Common myeloid progenitor, CD34-positive (primary cell): Measurements from ENCODE around the gene RGS18.
A peak's percentile ranks its signal among the peaks of the same experiment; 100 is the strongest.
"Not testable (repeated sequence)": the region's sequence is repeated elsewhere in the genome, so short reads cannot be mapped to it uniquely, and the experiment has no call there.

Experiments
- CTCF ChIA-PET: fragments of 350-600 bp; sonication (Branson Sonifier 250); formaldehyde crosslinking; loops from one replicate; lab custom pipeline; 2021; ENCODE audit warnings: antibody characterized with exemption; lab: Charles Lee
- POLR2A ChIA-PET: fragments of 350-600 bp; sonication (Branson Sonifier 250); formaldehyde crosslinking; loops from one replicate; lab custom pipeline; 2021; ENCODE audit warnings: antibody characterized with exemption; lab: Charles Lee
- DNase-seq, 3 donors: peaks; one replicate each; pipeline versions ENCODE4 v3.0.0 to v3.0.0-alpha.2; 2013
- H3K27ac ChIP-seq, 2 experiments: 1 replicate in 1 of 2; 2 replicates in 1 of 2; pipeline ENCODE4 v1.7.0; 2013; ENCODE audit warnings: inconsistent platforms in 2 of 2, low read length in 2 of 2, mild to moderate bottlenecking in 2 of 2, low read depth in 1 of 2, moderate library complexity in 1 of 2; ENCODE audit not compliant: severe bottlenecking in 2 of 2, insufficient read depth in 1 of 2, poor library complexity in 1 of 2
- H3K27me3 ChIP-seq, 5 experiments: replicated peaks in 2 of 5; 1 replicate in 3 of 5; 2 replicates in 2 of 5; pipeline versions ENCODE4 v1.6.1 to v1.7.0; 2013; ENCODE audit warnings: low read length in 4 of 5, mild to moderate bottlenecking in 2 of 5, moderate library complexity in 2 of 5, inconsistent platforms in 1 of 5; ENCODE audit not compliant: insufficient read depth in 5 of 5, control insufficient read depth in 4 of 5
- H3K36me3 ChIP-seq, 4 experiments: 1 replicate in 2 of 4; 2 replicates in 2 of 4; pipeline versions ENCODE4 v1.6.1 to v1.7.0; 2013; ENCODE audit warnings: low read length in 3 of 4, control low read depth in 1 of 4, mild to moderate bottlenecking in 1 of 4; ENCODE audit not compliant: control insufficient read depth in 4 of 4, insufficient read depth in 4 of 4
- H3K4me1 ChIP-seq, 4 experiments: 1 replicate in 3 of 4; 2 replicates in 1 of 4; pipeline versions ENCODE4 v1.6.1 to v1.7.1; 2013; ENCODE audit warnings: low read length in 3 of 4, mild to moderate bottlenecking in 3 of 4, control low read depth in 1 of 4, inconsistent platforms in 1 of 4, moderate library complexity in 1 of 4; ENCODE audit not compliant: control insufficient read depth in 4 of 4, insufficient read depth in 4 of 4; ENCODE audit errors: control extremely low read depth in 1 of 4
- H3K4me3 ChIP-seq, 7 experiments: 1 replicate in 4 of 7; 2 replicates in 3 of 7; pipeline versions ENCODE4 v1.5.1 to v1.7.0; 2013; ENCODE audit warnings: mild to moderate bottlenecking in 7 of 7, low read length in 6 of 7, moderate library complexity in 6 of 7, inconsistent platforms in 2 of 7, low read depth in 2 of 7, control low read depth in 1 of 7; ENCODE audit not compliant: insufficient read depth in 4 of 7, control insufficient read depth in 1 of 7; ENCODE audit errors: extremely low read depth in 1 of 7
- H3K9me3 ChIP-seq, 5 experiments: 1 replicate in 4 of 5; 2 replicates in 1 of 5; pipeline versions ENCODE4 v1.6.1 to v1.7.1; 2013; ENCODE audit warnings: low read length in 4 of 5, mild to moderate bottlenecking in 2 of 5, inconsistent platforms in 1 of 5, low read depth in 1 of 5, moderate library complexity in 1 of 5; ENCODE audit not compliant: control insufficient read depth in 4 of 5, insufficient read depth in 2 of 5; ENCODE audit errors: control extremely low read depth in 1 of 5
- WGBS: methylation state at CpG from one replicate; pipeline ENCODE4 v1.1.5; 2013; ENCODE audit not compliant: insufficient coverage; 5-methylcytosine and 5-hydroxymethylcytosine counted together

RGS18 gene

DNA sequence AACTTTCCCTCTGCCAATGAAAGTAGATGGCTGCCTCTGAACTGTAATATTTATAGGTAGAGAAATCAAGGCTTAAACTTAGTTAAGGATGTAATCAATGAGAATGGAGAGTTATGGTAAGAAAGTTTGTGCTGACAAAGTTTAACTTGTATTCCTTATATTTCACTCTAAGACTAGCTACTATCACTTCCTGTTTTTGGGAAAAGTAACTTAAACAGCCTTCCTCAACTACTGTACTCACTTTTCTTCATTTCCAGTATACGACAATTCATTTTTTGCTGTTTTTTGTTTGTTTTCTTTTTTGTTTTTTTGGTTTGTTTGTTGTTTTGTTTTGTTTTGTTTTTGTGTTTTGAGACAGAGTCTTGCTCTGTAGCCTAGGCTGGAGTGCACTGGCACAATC, 3.7 kb downstream of the RGS18 start:
- peaks cover 0 to 31% (median under 1%) of the 10 kb centered on the region in 4 experiments for H3K36me3 ChIP-seq
- no peak overlapping the region for H3K27ac ChIP-seq
- ChIA-PET POLR2A (no interaction called here), CTCF (interaction anchor here (4.0 kb wide), 1 partner anchor 8 kb away, joined by 13 read pairs; no protein-coding TSS in a partner anchor)
- WGBS: no CpG with 5 or more reads among the region's 1 CpG
- peaks cover 0 to 1% (median 0%) of the 10 kb centered on the region in 5 experiments for H3K9me3 ChIP-seq
- H3K4me3 ChIP-seq: peak overlapping the region in 2 of 7 experiments; percentile 7 to 24
- H3K4me1 ChIP-seq: peaks cover 14 to 49% (median 26%) of the 10 kb centered on the region in 4 experiments
- no peaks in the 10 kb centered on the region for H3K27me3 ChIP-seq
- no peak for DNase-seq

DNA sequence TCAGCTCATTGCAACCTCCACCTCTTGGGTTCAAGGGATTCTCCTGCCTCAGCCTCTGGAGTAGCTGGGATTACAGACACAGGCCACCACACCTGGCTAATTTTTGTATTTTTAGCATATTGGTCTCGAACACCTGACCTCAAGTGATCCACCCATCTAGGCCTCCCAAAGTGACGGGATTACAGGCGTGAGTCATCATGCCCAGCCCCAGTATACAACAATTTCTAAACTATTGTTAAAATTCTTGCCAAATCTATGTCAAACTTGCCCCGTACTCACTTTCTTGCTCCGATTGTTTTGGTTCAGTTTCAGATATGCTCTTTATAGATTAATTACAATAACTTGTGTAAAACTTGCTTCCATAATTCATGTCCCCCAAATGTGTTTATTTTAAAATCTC, 4.1 kb downstream of the RGS18 start:
- peaks cover 14 to 49% (median 26%) of the 10 kb centered on the region in 4 experiments for H3K4me1 ChIP-seq
- 96% methylated on average over 3 of the region's 5 CpGs for WGBS
- H3K4me3 ChIP-seq: peak overlapping the region in 1 of 7 experiments; percentile 7
- H3K27ac ChIP-seq: peak overlapping the region in 1 of 2 experiments; percentile 9
- H3K27me3 ChIP-seq: no peaks in the 10 kb centered on the region
- H3K36me3 ChIP-seq: peaks cover 0 to 31% (median under 1%) of the 10 kb centered on the region in 4 experiments
- H3K9me3 ChIP-seq: peaks cover 0 to 1% (median 0%) of the 10 kb centered on the region in 5 experiments
- ChIA-PET POLR2A (no interaction called here), CTCF (interaction anchor here (4.0 kb wide), 1 partner anchor 8 kb away, joined by 13 read pairs; no protein-coding TSS in a partner anchor)
- no peak for DNase-seq

DNA sequence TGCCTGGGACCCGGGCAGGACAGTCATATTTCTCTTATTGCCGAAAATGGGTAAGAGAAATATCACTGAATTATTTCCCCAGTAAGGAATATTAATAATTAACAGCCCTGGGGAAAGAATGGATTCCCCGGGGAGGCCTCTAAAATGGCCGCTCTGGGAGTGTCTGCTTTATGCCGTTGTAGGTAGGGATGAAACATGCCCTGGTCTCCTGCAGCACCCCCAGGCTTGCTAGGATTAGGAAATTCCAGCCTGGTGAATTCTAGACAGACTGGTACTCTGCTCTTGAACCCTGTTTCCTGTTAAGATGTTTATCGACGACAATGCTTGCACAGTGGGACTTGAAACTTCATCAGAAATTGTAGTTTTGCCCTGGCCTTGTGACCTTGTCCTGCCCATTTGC, 6.7 kb downstream of the RGS18 start:
- H3K4me1 ChIP-seq: peaks cover 15 to 54% (median 39%) of the 10 kb centered on the region in 4 experiments
- CTCF ChIA-PET: not testable (repeated sequence)

DNA sequence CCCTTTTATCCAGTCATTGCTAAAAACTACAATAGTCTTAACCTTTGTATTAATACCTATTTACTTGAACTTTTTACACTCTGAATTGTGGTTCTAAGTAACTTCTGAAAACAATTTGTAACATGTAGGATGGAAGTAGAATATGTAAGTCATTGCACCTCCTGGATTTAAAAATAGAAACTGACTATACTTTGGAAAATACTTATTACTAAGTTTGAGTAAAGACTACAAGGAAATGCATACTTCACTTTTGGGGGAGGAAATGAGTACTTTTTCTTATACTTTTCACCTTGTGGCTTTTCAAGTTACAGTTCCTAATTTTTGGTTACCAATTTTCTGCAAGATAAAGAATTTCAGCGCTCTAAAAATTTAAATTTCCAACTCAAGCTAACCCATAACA, 8.7 kb downstream of the RGS18 start:
- Histone ChIP-seq H3K27me3 (no peaks in the 10 kb centered on the region), H3K36me3 (peaks cover 0 to 23% (median under 1%) of the 10 kb centered on the region in 4 experiments), H3K4me1 (peaks cover 29 to 58% (median 44%) of the 10 kb centered on the region in 4 experiments), H3K4me3 (no peak overlapping the region), H3K9me3 (peaks cover 0 to 1% (median 0%) of the 10 kb centered on the region in 5 experiments), H3K27ac (no peak overlapping the region)
- ChIA-PET CTCF (no interaction called here), POLR2A (no interaction called here)
- 55% methylated on average over 1 of the region's 1 CpG for WGBS
- peak in 1 of 3 donors; percentile 28 for DNase-seq

More for the DNA sequence above, 6.7 kb downstream of the RGS18 start:
- H3K27me3 ChIP-seq, H3K4me3 ChIP-seq, H3K27ac ChIP-seq, POLR2A ChIA-PET, H3K9me3 ChIP-seq, DNase-seq: not testable (repeated sequence)
- H3K36me3 ChIP-seq: peaks cover 0 to 31% (median under 1%) of the 10 kb centered on the region in 4 experiments
- 91% methylated on average over 5 of the region's 7 CpGs for WGBS

DNA sequence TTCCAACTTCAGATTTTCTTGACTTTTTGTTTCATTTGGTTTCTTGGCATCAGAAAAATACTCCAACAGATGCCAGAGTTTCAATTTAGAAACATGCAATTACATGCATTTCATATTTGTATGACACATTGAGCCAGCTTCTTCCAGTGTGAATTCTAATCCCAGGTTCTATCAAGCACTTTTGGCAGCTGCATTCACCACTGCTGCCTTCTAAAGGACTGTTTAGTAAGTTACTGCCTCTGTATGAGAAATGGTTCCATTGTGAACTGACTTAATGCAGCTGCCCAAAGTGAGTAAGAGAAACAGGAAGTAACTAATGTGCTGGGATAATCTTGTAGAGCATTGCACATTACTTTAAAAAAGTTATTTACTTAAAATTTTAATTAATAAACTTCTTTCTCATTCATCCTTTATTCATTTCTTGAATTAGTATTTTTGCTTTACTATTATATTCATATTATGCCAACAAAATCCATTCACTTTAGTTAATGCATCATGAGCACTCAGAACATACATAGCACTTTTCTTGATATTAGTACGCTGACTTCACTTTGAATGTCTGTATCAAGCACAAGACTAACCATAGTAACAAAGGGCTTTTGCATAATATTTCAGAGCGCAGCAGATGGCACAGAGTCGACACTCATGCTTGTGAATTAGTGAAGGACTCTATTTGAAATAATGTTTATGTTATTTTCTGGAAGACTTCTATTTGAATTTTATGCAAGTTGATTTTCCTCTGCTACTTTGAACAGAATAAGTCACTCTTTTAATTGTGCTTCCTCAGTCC, 9.8 kb downstream of the RGS18 start:
- Histone ChIP-seq H3K4me1 (peaks cover 29 to 61% (median 45%) of the 10 kb centered on the region in 4 experiments), H3K9me3 (peaks cover 0 to 1% (median 0%) of the 10 kb centered on the region in 5 experiments), H3K27me3 (no peaks in the 10 kb centered on the region), H3K27ac (no peak overlapping the region), H3K4me3 (peak overlapping the region in 1 of 7 experiments; percentile 7), H3K36me3 (peaks cover 0 to 19% (median under 1%) of the 10 kb centered on the region in 4 experiments)
- POLR2A ChIA-PET: no interaction called here
- CTCF ChIA-PET: no interaction called here
- DNase-seq: peak in 2 of 3 donors; percentile 65 to 80
- no CpG with 5 or more reads among the region's 3 CpGs for WGBS

DNA sequence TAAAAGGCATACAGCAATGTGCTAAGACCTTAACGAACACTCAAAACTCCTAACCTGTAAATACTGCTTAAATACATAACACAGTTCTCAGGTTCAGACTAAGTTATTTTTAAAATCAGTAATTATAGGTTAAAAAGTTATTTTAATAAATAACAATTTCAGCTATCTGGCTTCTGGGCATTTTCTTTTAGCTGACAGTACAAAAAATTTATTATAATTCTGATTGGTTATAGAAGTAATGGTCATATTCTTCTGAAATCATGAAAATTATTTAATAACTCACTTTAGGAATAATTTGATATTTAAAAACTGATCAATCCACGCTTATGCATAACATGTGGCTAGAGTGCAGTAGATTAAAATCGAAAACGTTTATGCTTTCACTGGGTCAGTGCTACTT, 10.7 kb downstream of the RGS18 start:
- Histone ChIP-seq H3K4me3 (peak overlapping the region in 1 of 7 experiments; percentile 10), H3K9me3 (peaks cover 0 to 1% (median 0%) of the 10 kb centered on the region in 5 experiments), H3K4me1 (peaks cover 29 to 61% (median 45%) of the 10 kb centered on the region in 4 experiments), H3K27me3 (no peaks in the 10 kb centered on the region), H3K27ac (peak overlapping the region; percentile 83 to 91), H3K36me3 (peaks cover 0 to 13% (median under 1%) of the 10 kb centered on the region in 4 experiments)
- ChIA-PET CTCF (no interaction called here), POLR2A (no interaction called here)
- DNase-seq: no peak
- WGBS: no CpG with 5 or more reads among the region's 4 CpGs
